ENCODE measurements around the gene EDN2.

EDN2 gene

DNA sequence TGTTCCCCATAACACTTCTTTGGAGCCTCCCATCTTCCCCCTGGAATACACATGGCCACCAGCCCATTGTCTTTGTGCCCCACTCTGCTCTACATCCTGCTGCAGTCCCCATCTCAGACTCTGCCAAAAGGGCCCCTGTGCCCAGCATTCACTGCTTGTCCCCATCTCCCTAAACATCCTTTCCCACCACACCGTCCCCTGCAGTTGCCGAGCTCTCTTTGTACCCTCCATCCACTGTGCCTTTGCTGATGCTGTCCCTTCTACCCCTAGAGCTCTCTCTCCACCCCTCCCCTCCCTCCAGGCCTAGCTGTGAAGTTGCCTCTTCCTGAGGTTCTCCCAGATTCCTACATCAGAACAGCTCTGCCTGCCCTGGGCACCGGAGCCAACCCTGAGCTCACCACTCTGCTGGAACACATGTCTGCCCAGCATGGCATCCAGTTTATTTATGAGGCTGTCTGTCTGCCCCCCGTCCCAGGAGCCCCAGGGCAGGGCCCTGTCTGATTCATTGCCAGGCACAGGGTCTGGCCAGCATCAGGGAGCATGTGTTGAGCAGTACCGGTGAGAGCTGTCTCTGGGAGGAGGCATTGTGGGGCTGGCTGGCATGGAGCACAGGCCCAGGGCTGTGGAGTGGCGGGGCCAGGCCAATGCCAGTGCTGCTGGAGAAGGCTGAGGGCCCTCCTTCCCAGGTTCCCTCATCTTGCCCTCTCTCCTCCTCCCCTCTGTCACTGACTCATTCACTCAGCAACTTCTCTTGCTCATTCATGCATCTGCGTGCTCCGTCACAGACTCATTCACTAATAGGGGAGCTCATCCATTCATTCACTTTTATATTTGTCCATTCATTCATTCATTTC is 28.8 kb downstream of the EDN2 start:
- Histone ChIP-seq H2BK5ac (ENCODE audit: low read depth, low read length, poor library complexity, severe bottlenecking) (no peak overlapping the region), H3K79me1 (replicated peaks; ENCODE audit: low read length, poor library complexity, severe bottlenecking) (no peaks in the 10 kb centered on the region), H3K4me1 (ENCODE audit: control insufficient read depth, insufficient read depth, low read depth, low read length) (peaks cover 17% of the 10 kb centered on the region), H2AFZ (ENCODE audit: low read depth, low read length) (no peak overlapping the region), H3K4me2 (ENCODE audit: low read length, poor library complexity, severe bottlenecking) (no peak overlapping the region), H2BK12ac (ENCODE audit: low read length in 2 of 2) (no peak overlapping the region), H3K14ac (ENCODE audit: low read length in 2 of 2) (no peak overlapping the region), H3K4ac (ENCODE audit: low read depth in 1 of 2, low read length in 2 of 2) (no peak overlapping the region), H4K8ac (ENCODE audit: low read length) (no peak overlapping the region), H2BK120ac (ENCODE audit: low read depth, low read length) (no peak overlapping the region), H2AK5ac (ENCODE audit: low read length, severe bottlenecking) (no peak overlapping the region), H4K91ac (ENCODE audit: low read length) (no peak overlapping the region), H3K9ac (ENCODE audit: low read length) (no peak overlapping the region), H3K27ac (ENCODE audit: low read length, poor library complexity, severe bottlenecking) (peak overlapping the region; percentile 31), H3K18ac (ENCODE audit: low read depth in 1 of 2, low read length in 2 of 2) (no peak overlapping the region), H3K23ac (ENCODE audit: low read length in 2 of 2) (no peak overlapping the region), H3K9me3 (ENCODE audit: control insufficient read depth, low read length) (no peaks in the 10 kb centered on the region), H3K36me3 (ENCODE audit: control insufficient read depth in 1 of 2, insufficient read depth in 2 of 2, low read depth in 1 of 2, low read length in 2 of 2) (no peaks in the 10 kb centered on the region), H3K27me3 (ENCODE audit: control insufficient read depth in 1 of 2, insufficient read depth in 1 of 2, low read length in 2 of 2) (peaks cover 0 to 14% of the 10 kb centered on the region in 2 experiments), H3K4me3 (ENCODE audit: insufficient read depth in 1 of 2, low read depth in 1 of 2, low read length in 2 of 2) (no peak overlapping the region), H2BK15ac (ENCODE audit: low read depth, poor library complexity, severe bottlenecking) (no peak overlapping the region)
- peak; percentile 40 for DNase-seq
- 73% methylated on average over 7 of the region's 8 CpGs for WGBS

DNA sequence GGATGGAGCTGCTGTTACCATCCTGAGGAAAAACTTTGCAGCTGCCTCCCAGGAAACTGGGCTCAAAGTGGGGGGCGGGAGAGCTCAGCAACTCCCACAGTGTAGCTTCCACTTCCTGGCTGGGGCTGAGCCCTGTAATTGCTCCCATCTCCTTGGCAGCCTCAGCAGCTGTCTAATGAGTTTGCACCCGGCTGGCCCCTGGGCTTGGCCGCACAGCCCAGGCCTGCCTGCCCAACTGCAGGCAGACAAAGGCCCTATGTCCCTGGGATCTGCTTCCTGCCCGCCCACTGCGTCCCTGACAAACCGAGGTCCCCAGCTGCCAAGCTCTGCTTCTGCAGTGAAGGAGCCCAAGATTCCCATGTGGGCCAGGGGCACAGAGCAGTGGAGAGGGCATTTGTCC is 30.1 kb downstream of the EDN2 start:
- Histone ChIP-seq H2BK15ac (ENCODE audit: low read depth, poor library complexity, severe bottlenecking) (no peak overlapping the region), H3K9me3 (ENCODE audit: control insufficient read depth, low read length) (no peaks in the 10 kb centered on the region), H2BK12ac (ENCODE audit: low read length in 2 of 2) (peak overlapping the region in 1 of 2 experiments; percentile 29), H3K4me3 (ENCODE audit: insufficient read depth in 1 of 2, low read depth in 1 of 2, low read length in 2 of 2) (no peak overlapping the region), H2BK120ac (ENCODE audit: low read depth, low read length) (no peak overlapping the region), H3K9ac (ENCODE audit: low read length) (no peak overlapping the region), H4K8ac (ENCODE audit: low read length) (no peak overlapping the region), H2AK5ac (ENCODE audit: low read length, severe bottlenecking) (no peak overlapping the region), H3K27me3 (ENCODE audit: control insufficient read depth in 1 of 2, insufficient read depth in 1 of 2, low read length in 2 of 2) (peaks cover 6 to 9% of the 10 kb centered on the region in 2 experiments), H3K27ac (ENCODE audit: low read length, poor library complexity, severe bottlenecking) (no peak overlapping the region), H3K36me3 (ENCODE audit: control insufficient read depth in 1 of 2, insufficient read depth in 2 of 2, low read depth in 1 of 2, low read length in 2 of 2) (no peaks in the 10 kb centered on the region), H3K18ac (ENCODE audit: low read depth in 1 of 2, low read length in 2 of 2) (no peak overlapping the region), H3K14ac (ENCODE audit: low read length in 2 of 2) (peak overlapping the region in 1 of 2 experiments; percentile 31), H2AFZ (ENCODE audit: low read depth, low read length) (no peak overlapping the region), H4K91ac (ENCODE audit: low read length) (peak overlapping the region; percentile 28), H3K79me1 (replicated peaks; ENCODE audit: low read length, poor library complexity, severe bottlenecking) (no peaks in the 10 kb centered on the region), H3K4me2 (ENCODE audit: low read length, poor library complexity, severe bottlenecking) (no peak overlapping the region), H3K23ac (ENCODE audit: low read length in 2 of 2) (no peak overlapping the region), H2BK5ac (ENCODE audit: low read depth, low read length, poor library complexity, severe bottlenecking) (no peak overlapping the region), H3K4ac (ENCODE audit: low read depth in 1 of 2, low read length in 2 of 2) (no peak overlapping the region), H3K4me1 (ENCODE audit: control insufficient read depth, insufficient read depth, low read depth, low read length) (peaks cover 17% of the 10 kb centered on the region)
- DNase-seq = no peak
- 93% methylated on average over 6 of the region's 6 CpGs for WGBS

DNA sequence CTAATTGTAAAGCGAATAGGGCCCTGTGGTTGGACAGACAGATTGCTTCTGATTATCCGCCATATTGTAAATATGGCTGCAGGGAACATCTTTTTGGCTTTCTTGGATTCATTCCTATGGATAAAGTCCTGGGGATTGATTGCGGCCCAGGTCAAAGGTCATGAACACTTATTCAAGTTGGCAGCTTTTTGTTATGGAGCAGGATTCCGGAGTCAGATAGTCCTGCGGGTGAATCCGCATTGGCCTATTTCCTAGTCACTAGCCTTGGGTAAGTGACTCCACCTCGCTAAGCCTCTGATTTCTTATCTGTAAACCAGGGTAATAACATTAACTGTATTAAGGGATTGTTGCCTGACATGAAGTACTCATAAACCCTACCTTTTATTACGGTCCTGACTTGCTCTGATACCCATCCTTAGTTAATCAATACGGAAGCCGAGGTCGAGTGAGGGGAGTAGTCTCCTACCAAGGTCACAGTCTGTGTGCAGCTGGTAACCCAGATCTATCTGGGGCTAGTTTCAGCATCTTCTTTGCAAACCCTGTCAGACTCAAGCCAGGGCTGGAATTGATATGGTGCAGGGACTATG is 31.7 kb downstream of the EDN2 start:
- Histone ChIP-seq H3K4me1 (ENCODE audit: control insufficient read depth, insufficient read depth, low read depth, low read length) (peaks cover 22% of the 10 kb centered on the region), H3K27me3 (ENCODE audit: control insufficient read depth in 1 of 2, insufficient read depth in 1 of 2, low read length in 2 of 2) (peaks cover 6 to 14% of the 10 kb centered on the region in 2 experiments), H3K27ac (ENCODE audit: low read length, poor library complexity, severe bottlenecking) (no peak overlapping the region), H2BK5ac (ENCODE audit: low read depth, low read length, poor library complexity, severe bottlenecking) (no peak overlapping the region), H2BK15ac (ENCODE audit: low read depth, poor library complexity, severe bottlenecking) (no peak overlapping the region), H3K14ac (ENCODE audit: low read length in 2 of 2) (no peak overlapping the region), H3K36me3 (ENCODE audit: control insufficient read depth in 1 of 2, insufficient read depth in 2 of 2, low read depth in 1 of 2, low read length in 2 of 2) (no peaks in the 10 kb centered on the region), H3K4me2 (ENCODE audit: low read length, poor library complexity, severe bottlenecking) (no peak overlapping the region), H2BK120ac (ENCODE audit: low read depth, low read length) (no peak overlapping the region), H3K79me1 (replicated peaks; ENCODE audit: low read length, poor library complexity, severe bottlenecking) (no peaks in the 10 kb centered on the region), H3K4me3 (ENCODE audit: insufficient read depth in 1 of 2, low read depth in 1 of 2, low read length in 2 of 2) (no peak overlapping the region), H2AK5ac (ENCODE audit: low read length, severe bottlenecking) (no peak overlapping the region), H3K9ac (ENCODE audit: low read length) (no peak overlapping the region), H3K23ac (ENCODE audit: low read length in 2 of 2) (no peak overlapping the region), H2AFZ (ENCODE audit: low read depth, low read length) (no peak overlapping the region), H3K9me3 (ENCODE audit: control insufficient read depth, low read length) (no peaks in the 10 kb centered on the region), H4K8ac (ENCODE audit: low read length) (no peak overlapping the region), H4K91ac (ENCODE audit: low read length) (no peak overlapping the region), H3K4ac (ENCODE audit: low read depth in 1 of 2, low read length in 2 of 2) (no peak overlapping the region), H2BK12ac (ENCODE audit: low read length in 2 of 2) (no peak overlapping the region), H3K18ac (ENCODE audit: low read depth in 1 of 2, low read length in 2 of 2) (no peak overlapping the region)
- 97% methylated on average over 10 of the region's 11 CpGs for WGBS
- no peak for DNase-seq

DNA sequence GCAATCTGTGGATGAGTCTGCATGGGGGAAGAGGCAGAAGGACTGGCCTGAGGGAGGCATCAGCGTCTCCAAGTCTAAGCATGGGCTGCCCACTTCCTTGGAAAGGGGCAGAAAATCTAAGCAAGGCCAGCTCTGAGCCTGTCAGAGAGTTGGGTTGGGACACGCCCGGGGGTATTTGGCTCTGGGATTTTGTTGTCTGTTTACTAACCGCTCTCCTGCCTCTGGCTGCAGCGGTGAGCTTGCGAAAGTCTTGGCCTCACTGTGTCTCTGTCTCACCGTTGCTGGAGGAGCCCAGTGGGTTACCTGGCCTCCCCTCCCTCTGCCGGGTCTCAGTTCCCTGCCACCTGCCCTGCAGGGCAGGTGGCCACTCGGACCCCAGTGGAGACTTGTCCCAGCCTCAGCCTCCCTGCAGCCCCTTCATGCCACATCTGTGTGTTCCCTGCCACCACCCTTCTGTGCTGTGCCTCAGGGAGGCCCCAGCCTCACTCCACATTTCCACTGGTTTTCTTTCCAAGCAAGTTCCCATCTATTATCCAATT is 33.7 kb downstream of the EDN2 start:
- peak overlapping the region; percentile 68 for H4K91ac ChIP-seq (ENCODE audit: low read length)
- H2BK120ac ChIP-seq (ENCODE audit: low read depth, low read length) = no peak overlapping the region
- H3K14ac ChIP-seq (ENCODE audit: low read length in 2 of 2) = no peak overlapping the region
- no peak overlapping the region for H3K23ac ChIP-seq (ENCODE audit: low read length in 2 of 2)
- no peak overlapping the region for H3K9ac ChIP-seq (ENCODE audit: low read length)
- DNase-seq = no peak
- no peak overlapping the region for H2AK5ac ChIP-seq (ENCODE audit: low read length, severe bottlenecking)
- H3K27me3 ChIP-seq (ENCODE audit: control insufficient read depth in 1 of 2, insufficient read depth in 1 of 2, low read length in 2 of 2) = peaks cover 16 to 25% of the 10 kb centered on the region in 2 experiments
- no peak overlapping the region for H3K4me3 ChIP-seq (ENCODE audit: insufficient read depth in 1 of 2, low read depth in 1 of 2, low read length in 2 of 2)
- no peak overlapping the region for H2BK15ac ChIP-seq (ENCODE audit: low read depth, poor library complexity, severe bottlenecking)
- peak overlapping the region in 1 of 2 experiments; percentile 33 for H3K18ac ChIP-seq (ENCODE audit: low read depth in 1 of 2, low read length in 2 of 2)
- peaks cover 14% of the 10 kb centered on the region for H3K4me1 ChIP-seq (ENCODE audit: control insufficient read depth, insufficient read depth, low read depth, low read length)
- no peaks in the 10 kb centered on the region for H3K9me3 ChIP-seq (ENCODE audit: control insufficient read depth, low read length)
- no peaks in the 10 kb centered on the region for H3K79me1 ChIP-seq (replicated peaks; ENCODE audit: low read length, poor library complexity, severe bottlenecking)
- no peak overlapping the region for H2BK5ac ChIP-seq (ENCODE audit: low read depth, low read length, poor library complexity, severe bottlenecking)
- no peak overlapping the region for H4K8ac ChIP-seq (ENCODE audit: low read length)
- 93% methylated on average over 9 of the region's 9 CpGs for WGBS
- H2BK12ac ChIP-seq (ENCODE audit: low read length in 2 of 2) = no peak overlapping the region
- no peak overlapping the region for H2AFZ ChIP-seq (ENCODE audit: low read depth, low read length)
- no peak overlapping the region for H3K4ac ChIP-seq (ENCODE audit: low read depth in 1 of 2, low read length in 2 of 2)
- H3K27ac ChIP-seq (ENCODE audit: low read length, poor library complexity, severe bottlenecking) = no peak overlapping the region
- no peak overlapping the region for H3K4me2 ChIP-seq (ENCODE audit: low read length, poor library complexity, severe bottlenecking)
- no peaks in the 10 kb centered on the region for H3K36me3 ChIP-seq (ENCODE audit: control insufficient read depth in 1 of 2, insufficient read depth in 2 of 2, low read depth in 1 of 2, low read length in 2 of 2)

All from mesenchymal stem cell (in vitro differentiated cells and primary cell).